HepG2 (cell line): ENCODE data around the gene ATG7. TPM values are rescaled to one million over a fixed set of nuclear protein-coding genes. Genes with fewer than 3 reads are reported as not detected.

Experiments used
- FOSL2 ChIP-seq: sonication (generic); formaldehyde crosslinking; IDR thresholded peaks from 2 replicates; pipeline ENCODE4 v1.4.0; 2020; ENCODE audit warnings: missing genetic modification reagents
- GABPA ChIP-seq, 2 experiments: IDR thresholded peaks; 2 replicates each; pipeline ENCODE4 v1.6.1; 2011 to 2016; ENCODE audit warnings: low read depth in 2 of 2, low read length in 1 of 2, missing biosample characterization in 1 of 2, missing genetic modification characterization in 1 of 2
- ZFP90 ChIP-seq: sonication (generic); formaldehyde crosslinking; IDR thresholded peaks from 2 replicates; pipeline ENCODE4 v1.8.0; 2022; ENCODE audit warnings: missing genetic modification reagents, mild to moderate bottlenecking, inconsistent platforms, borderline replicate concordance
- ZNF577 ChIP-seq: sonication (generic); formaldehyde crosslinking; IDR thresholded peaks from 2 replicates; pipeline ENCODE4 v1.4.0; 2020; ENCODE audit warnings: mild to moderate bottlenecking, low read depth, missing genetic modification reagents, borderline replicate concordance
- ZNF646 ChIP-seq: sonication (generic); formaldehyde crosslinking; IDR thresholded peaks from 2 replicates; pipeline ENCODE4 v1.9.0; 2021; ENCODE audit warnings: mild to moderate bottlenecking, missing genetic modification reagents
- ZNF781 ChIP-seq: sonication (generic); formaldehyde crosslinking; IDR thresholded peaks from 2 replicates; pipeline ENCODE4 v1.5.1; 2020; ENCODE audit warnings: borderline replicate concordance, mild to moderate bottlenecking, missing genetic modification reagents; ENCODE audit errors: not compliant biosample characterization
- polyA plus RNA-seq, 8 experiments: library from polyadenylated mRNA; depleted of rRNA in 3 of 8; stranded (reverse) in 7 of 8; unstranded in 1 of 8; fragments of >200 nt; fragmentation: Illumina TruSeq in 4 of 8; extraction: Trizol in 4 of 8; gene quantifications; 2 replicates each; pipeline versions ENCODE4 v1.2.1 to v1.2.3, GENCODE V29; 2011 to 2016; ENCODE audit warnings: low read depth in 4 of 8, missing spikeins in 1 of 8, mixed read lengths in 1 of 8; ENCODE audit not compliant: insufficient read depth in 1 of 8
- total RNA-seq, 5 experiments: library from RNA; depleted of rRNA; stranded (reverse); fragments of >200 nt; fragmentation: Illumina TruSeq; extraction: Trizol; gene quantifications; 2 replicates each; pipeline ENCODE4 v1.2.3, GENCODE V29; 2016; ENCODE audit warnings: low read depth in 1 of 5
- TF ChIP-seq, protein P1 (sequence below): sonication (generic); formaldehyde crosslinking; IDR thresholded peaks from 2 replicates; pipeline ENCODE4 v1.5.0; 2020; ENCODE audit warnings: mild to moderate bottlenecking, missing genetic modification reagents, borderline replicate concordance

The ATG7 gene
- total and polyA plus RNA-seq, 2 of the 13 experiments (the other 11 are each of a cell fraction or from before 2014, with no cell fraction given) = 7.8 to 22.1 TPM

GRCh38 chr3:11283139-11283475 lies 10.9 kb downstream of the ATG7 start (continued):
- TF ChIP-seq, protein P1, sequence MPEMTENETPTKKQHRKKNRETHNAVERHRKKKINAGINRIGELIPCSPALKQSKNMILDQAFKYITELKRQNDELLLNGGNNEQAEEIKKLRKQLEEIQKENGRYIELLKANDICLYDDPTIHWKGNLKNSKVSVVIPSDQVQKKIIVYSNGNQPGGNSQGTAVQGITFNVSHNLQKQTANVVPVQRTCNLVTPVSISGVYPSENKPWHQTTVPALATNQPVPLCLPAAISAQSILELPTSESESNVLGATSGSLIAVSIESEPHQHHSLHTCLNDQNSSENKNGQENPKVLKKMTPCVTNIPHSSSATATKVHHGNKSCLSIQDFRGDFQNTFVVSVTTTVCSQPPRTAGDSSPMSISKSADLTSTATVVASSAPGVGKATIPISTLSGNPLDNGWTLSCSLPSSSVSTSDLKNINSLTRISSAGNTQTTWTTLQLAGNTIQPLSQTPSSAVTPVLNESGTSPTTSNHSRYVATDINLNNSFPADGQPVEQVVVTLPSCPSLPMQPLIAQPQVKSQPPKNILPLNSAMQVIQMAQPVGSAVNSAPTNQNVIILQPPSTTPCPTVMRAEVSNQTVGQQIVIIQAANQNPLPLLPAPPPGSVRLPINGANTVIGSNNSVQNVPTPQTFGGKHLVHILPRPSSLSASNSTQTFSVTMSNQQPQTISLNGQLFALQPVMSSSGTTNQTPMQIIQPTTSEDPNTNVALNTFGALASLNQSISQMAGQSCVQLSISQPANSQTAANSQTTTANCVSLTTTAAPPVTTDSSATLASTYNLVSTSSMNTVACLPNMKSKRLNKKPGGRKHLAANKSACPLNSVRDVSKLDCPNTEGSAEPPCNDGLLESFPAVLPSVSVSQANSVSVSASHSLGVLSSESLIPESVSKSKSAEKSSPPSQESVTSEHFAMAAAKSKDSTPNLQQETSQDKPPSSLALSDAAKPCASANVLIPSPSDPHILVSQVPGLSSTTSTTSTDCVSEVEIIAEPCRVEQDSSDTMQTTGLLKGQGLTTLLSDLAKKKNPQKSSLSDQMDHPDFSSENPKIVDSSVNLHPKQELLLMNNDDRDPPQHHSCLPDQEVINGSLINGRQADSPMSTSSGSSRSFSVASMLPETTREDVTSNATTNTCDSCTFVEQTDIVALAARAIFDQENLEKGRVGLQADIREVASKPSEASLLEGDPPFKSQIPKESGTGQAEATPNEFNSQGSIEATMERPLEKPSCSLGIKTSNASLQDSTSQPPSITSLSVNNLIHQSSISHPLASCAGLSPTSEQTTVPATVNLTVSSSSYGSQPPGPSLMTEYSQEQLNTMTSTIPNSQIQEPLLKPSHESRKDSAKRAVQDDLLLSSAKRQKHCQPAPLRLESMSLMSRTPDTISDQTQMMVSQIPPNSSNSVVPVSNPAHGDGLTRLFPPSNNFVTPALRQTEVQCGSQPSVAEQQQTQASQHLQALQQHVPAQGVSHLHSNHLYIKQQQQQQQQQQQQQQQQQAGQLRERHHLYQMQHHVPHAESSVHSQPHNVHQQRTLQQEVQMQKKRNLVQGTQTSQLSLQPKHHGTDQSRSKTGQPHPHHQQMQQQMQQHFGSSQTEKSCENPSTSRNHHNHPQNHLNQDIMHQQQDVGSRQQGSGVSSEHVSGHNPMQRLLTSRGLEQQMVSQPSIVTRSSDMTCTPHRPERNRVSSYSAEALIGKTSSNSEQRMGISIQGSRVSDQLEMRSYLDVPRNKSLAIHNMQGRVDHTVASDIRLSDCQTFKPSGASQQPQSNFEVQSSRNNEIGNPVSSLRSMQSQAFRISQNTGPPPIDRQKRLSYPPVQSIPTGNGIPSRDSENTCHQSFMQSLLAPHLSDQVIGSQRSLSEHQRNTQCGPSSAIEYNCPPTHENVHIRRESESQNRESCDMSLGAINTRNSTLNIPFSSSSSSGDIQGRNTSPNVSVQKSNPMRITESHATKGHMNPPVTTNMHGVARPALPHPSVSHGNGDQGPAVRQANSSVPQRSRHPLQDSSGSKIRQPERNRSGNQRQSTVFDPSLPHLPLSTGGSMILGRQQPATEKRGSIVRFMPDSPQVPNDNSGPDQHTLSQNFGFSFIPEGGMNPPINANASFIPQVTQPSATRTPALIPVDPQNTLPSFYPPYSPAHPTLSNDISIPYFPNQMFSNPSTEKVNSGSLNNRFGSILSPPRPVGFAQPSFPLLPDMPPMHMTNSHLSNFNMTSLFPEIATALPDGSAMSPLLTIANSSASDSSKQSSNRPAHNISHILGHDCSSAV (CRISPR knock-in tag) = no peak
- no peak for TF ChIP-seq ZNF646 (CRISPR knock-in tag)
- TF ChIP-seq ZFP90 (CRISPR knock-in tag) = no peak
- no peak for TF ChIP-seq FOSL2 (CRISPR knock-in tag)
- TF ChIP-seq ZNF577 (CRISPR knock-in tag) = no peak
- TF ChIP-seq ZNF781 (CRISPR knock-in tag) = no peak
- TF ChIP-seq GABPA (IDR thresholded peaks at IDR 0.05; ENCODE audit: low read depth, low read length) = no peak
- TF ChIP-seq GABPA (CRISPR knock-in tag; IDR thresholded peaks at IDR 0.05; ENCODE audit: low read depth) = no peak
